EH (cell line): ENCODE data around the gene CLPX.
A peak's percentile ranks its signal among the peaks of the same experiment; 100 is the strongest.
"Not testable (repeated sequence)": the region's sequence is repeated elsewhere in the genome, so short reads cannot be mapped to it uniquely, and the experiment has no call there.

Experiments used
- DNase-seq: peaks from one replicate; pipeline ENCODE4 v3.0.0-alpha.2; 2015; ENCODE audit warnings: low read depth

CLPX gene

DNA sequence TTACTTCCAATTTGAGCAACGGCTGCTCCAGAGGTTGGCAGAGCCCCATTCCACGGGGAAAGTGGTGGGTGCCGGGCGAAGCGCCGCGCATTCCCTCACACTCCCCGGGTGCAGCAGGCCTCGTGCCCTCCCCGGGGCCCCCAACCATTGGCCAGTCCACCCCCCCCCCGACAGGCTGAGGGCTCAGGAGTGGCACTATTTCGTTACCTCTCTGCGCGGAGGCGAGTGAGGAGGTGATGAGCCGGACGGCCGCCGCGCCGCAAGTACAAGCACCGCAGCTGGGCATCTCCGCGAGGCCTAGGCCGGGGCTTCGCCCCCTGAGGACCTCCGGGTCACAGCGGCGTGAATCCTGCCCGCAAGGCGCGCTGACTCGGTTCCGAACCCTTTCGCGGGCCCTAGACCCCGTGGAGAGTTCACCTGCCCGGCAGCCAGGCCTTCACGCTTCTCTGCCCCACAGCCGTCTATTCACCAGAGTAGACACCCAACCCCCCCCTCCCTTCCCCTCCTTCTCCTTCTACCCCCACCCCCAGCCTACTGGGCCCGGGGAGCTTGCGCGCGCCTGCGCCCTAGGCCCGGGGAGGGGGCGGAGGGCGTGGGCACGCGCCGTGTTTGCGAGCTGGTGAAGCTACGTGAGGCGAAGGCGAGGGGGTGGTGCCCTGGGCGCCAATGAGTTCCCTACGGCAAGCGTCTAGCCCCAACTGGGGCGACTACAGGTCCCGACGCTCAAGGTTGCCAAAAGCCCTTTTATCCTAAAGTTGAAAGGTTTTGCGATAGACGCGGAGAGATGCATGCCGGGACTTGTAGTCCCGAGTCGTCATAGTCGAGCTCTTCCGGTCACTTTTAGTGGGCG lies at the start of gene CLPX:
TSS of gene CLPX (minus strand) at position 475 of the 850 bp plus-strand sequence. CDS start at position 286, 189 bp downstream.
- peak; percentile 93 for DNase-seq

DNA sequence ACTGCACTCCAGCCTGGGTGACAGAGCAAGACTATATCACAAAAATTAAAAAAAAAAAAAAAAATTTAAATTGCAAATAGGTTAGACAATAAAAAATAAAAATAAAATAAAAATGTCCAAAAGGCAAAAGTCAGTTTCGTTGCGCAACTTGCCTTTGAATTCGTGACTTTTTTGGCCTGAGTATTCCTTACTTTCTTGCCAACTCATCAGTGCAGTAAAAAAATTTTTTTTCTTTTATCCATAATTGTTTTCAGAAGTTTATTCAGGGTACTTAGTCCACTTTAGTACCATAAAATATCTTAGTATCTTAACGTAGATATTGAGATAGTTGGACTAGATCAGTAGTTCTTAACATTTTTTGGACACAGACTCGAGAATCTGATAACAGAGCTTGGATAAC lies 48.6 kb upstream of the CLPX start:
- DNase-seq = no peak

DNA sequence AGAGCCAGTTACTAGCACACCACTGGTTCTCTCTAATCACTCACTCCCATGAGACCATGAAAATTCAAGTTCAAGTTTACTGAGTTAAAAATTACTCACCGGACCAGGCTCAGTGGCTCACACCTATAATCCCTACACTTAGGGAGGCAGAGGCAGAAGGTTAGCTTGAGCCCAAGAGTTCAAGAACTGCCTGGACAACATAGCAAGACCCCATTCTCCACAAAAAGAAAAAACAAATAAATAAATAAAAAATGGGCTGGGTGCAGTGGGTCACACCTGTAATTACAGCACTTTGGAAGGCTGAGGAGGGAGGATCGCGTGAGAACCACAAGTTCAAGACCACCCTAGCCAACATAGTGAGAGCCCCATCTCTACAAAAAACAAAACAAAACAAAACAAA lies 47.4 kb upstream of the CLPX start:
- DNase-seq = no peak

DNA sequence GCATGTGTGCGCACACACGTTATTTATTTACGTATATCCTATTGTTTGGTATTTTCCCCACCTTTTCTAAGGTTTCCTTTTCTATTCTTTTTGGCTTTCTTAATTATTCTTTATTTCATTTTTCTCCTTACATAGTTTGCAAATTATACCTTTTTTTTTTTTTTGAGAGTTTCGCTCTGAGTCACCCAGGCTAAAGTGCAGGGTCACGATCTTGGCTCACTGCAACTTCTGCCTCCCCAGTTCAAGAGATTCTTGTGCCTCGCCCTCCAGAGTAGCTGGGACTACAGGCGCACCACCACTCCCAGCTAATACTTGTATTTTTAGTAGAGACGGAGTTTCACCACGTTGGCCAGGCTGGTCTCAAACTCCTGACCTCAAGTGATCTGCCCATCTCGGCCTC lies 46.2 kb upstream of the CLPX start:
- no peak for DNase-seq

DNA sequence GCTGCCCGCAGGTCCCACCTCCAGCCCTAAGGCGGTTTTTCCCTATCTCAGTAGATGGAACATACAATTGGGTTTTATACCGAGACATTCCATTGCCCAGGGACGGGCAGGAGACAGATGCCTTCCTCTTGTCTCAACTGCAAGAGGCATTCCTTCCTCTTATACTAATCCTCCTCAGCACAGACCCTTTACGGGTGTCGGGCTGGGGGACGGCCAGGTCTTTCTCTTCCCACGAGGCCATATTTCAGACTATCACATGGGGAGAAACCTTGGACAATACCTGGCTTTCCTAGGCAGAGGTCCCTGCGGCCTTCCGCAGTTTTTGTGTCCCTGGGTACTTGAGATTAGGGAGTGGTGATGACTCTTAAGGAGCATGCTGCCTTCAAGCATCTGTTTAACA lies 41.8 kb upstream of the CLPX start:
- DNase-seq = not testable (repeated sequence)

DNA sequence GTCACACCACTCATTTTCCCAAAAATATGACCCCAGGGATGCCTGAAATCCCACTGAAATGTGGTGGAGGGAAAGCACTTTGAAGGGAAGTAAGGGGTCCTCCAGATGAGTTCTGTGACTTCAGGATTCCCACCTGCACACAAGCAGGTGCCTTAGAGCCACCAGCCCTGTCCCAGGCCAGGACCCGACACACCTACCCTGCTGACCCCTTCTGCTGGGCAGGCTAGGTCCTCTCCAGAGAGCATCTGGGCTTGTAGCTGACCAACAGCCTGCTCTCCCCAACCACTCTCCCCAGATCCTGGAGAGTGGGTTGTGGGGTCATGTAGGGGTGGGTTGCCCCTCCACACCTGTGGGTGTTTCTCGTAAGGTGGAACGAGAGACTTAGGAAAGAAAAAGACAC lies 41.1 kb upstream of the CLPX start:
- DNase-seq = no peak

DNA sequence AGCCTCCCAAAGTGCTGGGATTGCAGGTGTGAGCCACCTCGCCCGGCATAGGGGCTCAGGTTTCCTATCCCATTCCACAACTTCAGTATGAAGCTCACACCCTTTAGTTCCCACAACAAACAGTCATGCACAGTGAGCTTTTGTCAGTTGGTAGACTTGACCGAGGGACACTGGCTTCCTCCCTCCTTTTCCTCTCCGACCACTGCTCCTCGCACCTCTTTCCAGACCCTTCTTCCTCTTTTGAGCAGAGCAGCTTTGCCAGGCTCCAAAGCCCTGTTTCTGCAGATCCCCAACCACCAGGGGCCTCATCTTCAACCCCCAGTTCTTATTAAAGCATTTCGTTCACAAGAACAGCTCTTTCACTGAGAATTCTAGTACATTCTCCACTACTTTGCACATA lies 38.9 kb upstream of the CLPX start:
- DNase-seq = no peak

DNA sequence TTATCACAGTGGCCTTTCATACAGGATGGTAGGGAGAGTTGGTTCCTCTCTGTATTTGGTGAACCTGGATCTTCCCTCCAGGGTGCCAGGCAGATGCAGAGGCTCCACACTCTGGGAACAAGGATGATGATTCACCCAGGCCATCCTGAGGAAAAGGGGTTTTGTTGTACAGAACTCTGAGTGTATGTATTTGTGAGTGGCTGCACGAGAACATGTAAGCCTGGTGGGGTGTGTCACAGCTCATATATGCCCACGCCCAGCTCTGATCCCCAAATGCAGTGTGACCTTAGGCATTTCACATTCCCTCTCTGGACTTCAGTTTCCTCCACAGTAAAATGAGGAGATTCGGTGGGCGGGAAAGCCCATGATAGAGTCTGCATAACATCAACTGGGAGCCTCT lies 37.7 kb upstream of the CLPX start:
- no peak for DNase-seq

DNA sequence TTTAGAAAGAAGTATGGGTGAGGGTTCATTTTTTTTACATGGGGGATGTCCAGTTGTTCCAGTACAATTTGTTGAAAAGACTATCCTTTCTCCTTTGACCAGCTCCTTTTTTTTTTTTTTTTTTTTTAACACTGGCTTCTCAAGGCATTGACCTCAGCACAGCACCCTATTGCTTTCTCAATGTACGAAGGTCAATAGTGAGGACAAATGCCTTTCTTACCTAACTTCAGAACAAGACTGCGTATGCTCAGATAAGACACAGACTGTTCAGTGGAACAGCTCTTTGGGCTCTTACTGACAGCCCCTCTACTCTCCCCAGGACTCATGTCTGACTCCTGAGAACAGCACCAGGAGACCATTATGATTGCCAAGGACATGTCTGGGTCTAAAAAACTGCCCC lies 36.6 kb upstream of the CLPX start:
- no peak for DNase-seq

DNA sequence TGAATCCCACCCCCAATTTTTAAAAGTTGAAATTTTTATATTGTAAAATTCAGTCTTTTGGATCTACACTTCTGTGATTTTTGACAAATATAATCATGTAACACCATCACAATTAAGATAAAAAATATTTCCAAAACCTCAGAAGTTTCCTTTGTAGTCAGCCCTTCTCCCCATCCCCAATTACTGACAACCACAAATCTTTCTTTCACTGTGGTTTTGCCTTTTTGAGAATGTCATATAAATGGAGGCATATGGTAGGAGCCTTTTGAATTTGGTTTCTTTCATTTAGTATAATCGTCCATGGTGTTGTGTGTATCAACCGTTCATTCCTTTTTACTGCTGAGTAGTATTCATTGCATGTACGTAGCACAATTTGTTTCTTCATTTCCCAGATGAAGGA lies 34.0 kb upstream of the CLPX start:
- no peak for DNase-seq

DNA sequence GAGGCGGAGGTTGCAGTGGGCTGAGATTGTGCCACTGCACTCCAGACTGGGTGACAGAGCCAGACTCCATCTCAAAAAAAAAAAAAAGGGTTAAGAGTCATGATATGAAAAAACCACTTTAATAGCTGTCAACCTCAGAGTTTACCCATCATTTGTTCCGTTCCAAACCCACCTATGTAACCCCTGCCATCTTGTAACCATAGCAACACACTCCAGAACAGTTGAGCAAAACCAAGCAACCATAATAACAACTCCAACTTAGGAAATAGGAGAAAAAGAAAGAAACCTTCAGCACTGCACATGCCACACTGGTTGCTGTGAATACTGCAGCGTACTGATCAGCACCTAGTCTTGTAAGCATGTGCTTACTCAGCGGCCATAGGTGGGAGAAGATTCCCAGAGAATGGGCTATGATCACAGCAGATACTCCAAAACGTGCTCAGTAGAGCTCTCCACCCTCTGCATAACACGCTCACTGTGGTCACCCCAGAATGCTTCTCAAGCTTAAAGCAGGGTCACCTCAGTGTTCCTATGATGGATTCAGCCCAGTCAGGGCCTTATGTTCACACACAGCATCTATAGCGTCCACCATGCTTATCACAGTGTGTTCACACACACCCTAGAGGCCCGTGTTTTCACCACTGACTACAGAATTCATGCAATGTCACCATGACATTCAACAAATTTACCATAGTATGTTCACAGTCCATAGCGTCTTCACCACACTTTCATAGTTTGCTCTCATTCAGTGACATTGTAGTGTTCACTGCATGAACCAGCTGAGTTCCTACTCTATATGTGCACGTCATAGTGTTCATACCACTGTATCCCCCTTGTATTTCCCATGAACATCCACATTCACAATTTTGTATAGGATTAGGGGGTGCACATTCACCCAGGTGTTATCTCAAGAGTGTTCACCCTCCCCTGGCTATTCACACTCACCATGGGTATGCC lies 32.7 kb upstream of the CLPX start:
- no peak for DNase-seq

DNA sequence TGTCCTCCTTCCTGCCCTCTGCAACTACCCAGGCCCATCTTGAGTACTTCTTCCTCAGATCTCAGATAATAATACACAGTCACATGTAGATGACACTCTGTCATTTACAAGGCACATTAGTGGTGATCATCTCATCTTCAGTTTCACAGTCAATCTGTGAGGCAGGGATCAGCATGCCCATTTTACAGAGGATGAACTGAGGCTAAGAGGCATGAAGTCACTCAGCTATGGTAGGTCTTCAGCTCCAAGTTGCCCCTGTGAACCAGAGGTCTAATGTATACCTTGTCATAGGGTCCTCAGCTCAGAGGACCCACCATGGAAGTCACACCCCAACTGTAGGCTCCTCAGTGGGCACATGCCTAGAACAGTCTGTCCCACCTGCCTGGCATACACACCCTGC lies 30.4 kb upstream of the CLPX start:
- DNase-seq = no peak

DNA sequence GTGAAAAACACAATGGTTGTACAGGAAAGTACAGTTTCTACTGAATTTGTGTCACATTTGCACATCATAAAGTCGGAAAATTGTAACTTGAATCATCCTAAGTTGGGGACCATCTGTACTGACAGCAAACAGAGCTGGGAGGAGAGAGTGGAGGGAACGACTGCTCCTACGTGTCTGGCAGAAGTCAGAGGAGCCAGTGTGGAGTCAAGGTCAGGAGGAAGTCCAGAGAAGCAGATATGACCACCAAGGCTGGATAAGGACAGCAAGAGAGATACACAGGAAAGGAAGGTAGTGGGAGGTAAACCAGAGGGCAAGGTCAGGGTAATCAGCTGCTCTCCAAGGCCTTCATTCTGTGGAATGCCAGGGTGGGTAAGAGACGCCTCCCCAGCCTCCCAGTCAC lies 28.9 kb upstream of the CLPX start:
- DNase-seq = no peak

DNA sequence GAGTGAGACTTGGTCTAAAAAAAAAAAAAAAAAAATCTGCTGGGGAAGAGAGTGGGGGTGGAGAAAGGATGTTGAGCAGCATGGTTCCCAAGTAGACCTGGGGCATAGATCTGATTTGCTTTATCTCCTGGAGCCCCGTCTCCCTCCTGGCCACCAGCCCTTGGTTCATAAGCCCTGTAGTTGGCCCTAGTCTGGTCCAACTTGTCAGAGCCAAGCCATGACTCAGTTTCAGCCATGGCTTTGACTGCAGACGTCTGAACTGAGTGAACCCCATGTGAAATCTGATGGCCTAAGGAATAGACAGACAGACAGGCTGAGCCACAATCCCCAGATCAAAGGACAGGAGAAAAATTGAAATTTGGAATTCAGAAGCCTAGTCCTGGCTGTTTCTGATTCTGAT lies 28.1 kb upstream of the CLPX start:
- DNase-seq = no peak

DNA sequence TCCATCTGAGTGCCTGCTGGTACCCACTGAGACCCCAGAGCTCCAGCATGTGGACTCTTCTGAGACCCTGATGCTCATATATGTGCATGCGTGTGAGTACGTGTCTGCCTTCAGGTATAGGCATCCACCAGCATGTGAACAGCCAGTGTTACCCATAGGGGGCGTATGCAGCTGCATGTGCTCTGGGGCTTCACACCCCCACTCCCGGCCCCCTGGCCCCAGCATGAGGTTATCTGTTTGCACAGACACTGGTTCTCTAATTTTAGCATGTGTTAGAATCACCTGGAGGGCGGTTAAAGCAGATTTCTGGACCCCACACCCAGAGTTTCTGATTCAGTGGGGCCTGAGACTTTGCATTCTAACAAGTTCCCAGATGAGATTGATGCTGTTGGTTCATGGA lies 27.0 kb upstream of the CLPX start:
- DNase-seq = no peak

DNA sequence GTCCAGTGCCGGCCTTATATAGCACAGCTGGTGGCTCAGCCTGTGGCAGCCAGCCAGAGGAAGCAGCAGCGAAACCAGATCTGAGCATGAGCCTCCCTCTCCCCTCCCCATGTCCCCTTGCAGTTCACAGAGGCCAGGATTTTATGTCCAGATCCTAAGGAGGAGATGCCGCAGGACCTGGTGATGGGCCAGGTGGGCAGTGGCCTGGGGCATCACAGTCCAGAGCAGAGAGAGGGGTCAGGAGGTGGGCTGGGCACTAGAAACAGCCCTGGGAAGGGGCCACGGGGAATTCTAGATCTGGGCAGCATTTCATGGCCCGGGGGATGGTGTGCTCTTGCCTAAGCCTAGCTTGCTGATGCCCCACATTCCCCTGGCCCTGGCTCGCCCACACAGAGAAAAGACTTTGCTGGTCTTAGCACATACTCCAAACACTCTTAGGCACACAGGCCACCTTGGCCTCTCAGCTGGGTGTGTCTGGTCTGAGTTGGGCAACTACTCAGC lies 26.4 kb upstream of the CLPX start:
- peak; percentile 46 for DNase-seq

DNA sequence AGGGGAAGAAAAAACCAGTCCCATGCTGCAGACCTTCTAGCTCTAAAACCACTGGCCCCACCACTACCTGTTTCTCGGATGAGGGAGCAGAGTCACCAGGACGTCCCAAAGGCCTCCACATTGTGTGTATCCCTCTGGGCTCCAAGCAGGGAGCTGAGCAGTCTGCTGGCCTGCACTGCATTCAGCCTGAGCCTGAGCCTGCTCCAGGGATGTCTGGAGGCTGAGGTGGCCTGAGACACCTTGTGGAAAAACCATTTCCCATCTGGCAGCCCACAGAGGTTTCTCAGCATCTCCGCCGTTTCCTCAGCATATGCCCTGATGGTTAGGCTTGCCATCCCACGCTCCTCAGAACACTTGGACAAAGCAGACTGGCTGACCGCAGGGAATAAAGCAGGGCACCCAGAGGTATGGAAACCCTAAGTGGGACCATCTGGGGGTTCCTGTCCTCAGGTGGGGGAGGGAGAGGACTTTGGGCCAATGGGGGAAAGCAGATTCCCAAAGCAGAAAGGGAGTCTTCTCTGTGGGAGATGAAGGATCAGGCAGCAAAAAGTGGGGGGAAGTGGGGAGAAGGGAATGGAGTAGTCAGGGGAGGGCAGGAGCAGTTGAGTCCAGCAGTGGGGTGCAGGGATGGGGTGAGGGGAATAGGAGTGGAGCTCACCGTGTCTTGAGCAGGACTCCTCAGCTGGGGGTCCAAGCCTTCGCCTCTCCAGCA lies 25.8 kb upstream of the CLPX start, which contains the start of gene CILP:
TSS of gene CILP (minus strand) at position 704 of the 712 bp plus-strand sequence. CDS start 1,718 bp downstream, outside the sequence.
- DNase-seq = no peak

DNA sequence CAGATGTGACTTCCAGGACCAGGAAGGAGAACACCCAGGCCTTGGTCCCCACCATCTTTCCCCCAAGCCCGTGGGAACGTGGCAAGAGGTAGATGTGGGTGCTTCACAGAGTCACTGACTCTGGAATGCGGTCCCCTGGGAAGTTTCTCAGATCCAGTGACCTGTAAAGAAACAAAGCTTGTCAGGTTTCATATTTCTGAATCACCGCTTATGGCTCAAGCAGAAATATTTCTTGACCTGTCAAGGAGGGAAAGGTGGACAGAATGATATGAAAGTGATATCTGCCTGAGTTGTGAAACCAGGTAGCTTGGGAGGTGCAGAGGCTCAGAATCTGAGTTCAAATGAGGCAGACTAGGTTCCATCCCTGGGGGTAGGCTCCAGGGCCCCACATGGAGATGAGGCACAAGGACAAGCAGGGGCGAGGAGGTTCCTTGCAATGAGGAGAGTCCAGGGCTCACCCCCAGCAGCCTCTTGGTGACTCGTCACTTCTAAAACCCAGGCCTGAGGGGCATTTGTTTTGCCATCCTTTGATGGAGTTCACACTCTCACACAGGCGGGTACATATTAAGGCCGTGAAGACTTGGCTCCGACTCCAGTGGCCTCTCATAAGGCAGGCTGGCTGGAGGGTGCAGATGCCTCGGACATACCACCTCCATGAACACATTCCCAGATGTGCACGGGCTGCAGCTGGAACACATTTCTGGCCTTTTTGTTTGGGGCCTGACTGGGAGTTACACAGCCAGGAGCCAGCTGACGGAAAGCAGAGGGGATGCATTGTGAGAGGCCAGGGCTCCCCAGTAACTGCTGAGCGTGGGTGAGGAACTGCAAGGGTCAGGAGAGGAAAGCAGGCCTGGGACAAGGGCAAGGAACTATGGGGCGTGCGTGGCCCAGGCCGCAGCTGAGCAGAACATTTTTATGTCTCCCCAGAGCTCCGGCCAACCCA lies 24.8 kb upstream of the CLPX start:
- DNase-seq = peak; percentile 9

DNA sequence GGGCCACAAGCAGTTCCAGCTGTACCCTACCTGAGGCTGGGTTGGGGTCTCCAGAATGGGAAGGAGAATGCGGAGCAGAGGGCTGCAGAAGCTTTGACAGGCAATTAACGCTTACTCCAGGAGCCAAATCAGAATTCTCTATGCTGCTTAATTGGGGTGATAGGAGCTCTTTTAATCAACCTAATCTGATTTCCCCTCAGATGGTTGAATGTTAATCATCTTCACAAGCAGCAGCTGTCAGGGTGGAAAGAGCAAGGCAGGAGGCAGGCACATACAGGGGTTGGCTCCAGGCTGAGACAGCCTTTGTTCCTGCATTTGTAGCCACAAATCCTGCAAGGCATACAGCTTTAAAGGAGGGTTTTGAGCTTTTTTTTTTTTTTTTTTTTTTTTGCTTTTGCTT lies 23.5 kb upstream of the CLPX start:
- DNase-seq = no peak

DNA sequence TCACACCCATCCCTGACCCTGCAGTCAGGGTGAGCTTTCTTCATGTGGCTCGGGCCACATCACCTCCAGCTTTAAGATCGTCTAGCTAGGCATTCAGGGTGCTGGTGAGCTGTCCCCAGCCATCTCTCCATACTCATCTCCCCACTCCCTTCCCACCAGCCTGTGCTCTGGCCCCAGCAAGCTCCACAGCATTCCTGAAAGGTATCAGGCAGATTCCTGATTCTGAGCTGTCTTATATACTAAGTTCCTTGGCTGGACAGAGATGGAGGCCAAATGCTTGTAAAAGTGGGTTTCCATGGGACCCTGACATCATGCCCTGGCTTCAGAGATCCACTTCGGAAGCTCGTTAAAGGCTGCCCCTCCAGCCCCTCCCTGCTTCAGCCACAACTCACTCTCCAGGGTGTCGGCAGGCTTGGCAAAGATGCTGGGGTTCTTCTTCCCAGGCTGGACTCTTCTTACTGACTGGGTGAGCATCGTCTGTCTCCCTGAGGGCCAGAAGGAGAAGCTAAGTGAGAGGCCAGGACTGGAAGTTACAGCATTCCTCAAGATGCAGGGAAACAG lies 22.2 kb upstream of the CLPX start:
- no peak for DNase-seq

DNA sequence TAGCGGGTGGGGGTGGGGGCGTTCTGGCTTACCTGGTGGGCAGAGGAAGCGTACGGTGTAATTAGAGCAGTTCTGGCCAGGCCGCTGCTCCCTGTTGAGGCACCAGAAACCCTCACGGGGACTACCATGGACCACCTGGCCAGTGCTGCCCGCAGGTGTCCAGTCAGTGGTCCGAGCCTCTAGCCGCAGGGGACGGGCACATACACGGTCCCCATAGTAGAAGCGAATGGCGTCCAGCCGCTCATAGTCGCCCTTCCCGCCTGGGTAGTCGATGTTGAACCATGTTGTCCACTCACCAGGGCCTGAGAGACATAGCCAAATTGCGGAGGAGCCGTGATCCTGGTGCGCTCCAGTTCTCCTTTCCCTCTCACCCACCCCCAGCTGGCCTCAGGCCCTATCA lies 21.6 kb upstream of the CLPX start:
- no peak for DNase-seq
